NB4 (cell line): Measurements from ENCODE around the gene MC2R.
A peak's percentile ranks its signal among the peaks of the same experiment; 100 is the strongest.

ENCODE experiments used
- DNase-seq: peaks from one replicate; pipeline ENCODE4 v3.0.0; 2010; ENCODE audit warnings: low read depth
- H3K4me3 ChIP-seq: one replicate; pipeline ENCODE4 v1.5.1; 2011; ENCODE audit warnings: mild to moderate bottlenecking, low read depth, low read length, moderate library complexity
- MYC ChIP-seq: IDR thresholded peaks from 2 replicates; pipeline ENCODE4 v1.6.1; 2011; ENCODE audit warnings: low read depth, low read length
- POLR2A ChIP-seq: IDR thresholded peaks from 2 replicates; pipeline ENCODE4 v1.6.1; 2011; ENCODE audit warnings: mild to moderate bottlenecking; ENCODE audit not compliant: insufficient read length; ENCODE audit errors: extremely low read depth
- TF ChIP-seq, protein P1 (sequence below): IDR thresholded peaks from one replicate; pipeline ENCODE4 v1.5.1; 2012; ENCODE audit warnings: low read depth, low read length
- TF ChIP-seq, protein P2 (sequence below): IDR thresholded peaks from 2 replicates; pipeline ENCODE4 v1.6.1; 2011; ENCODE audit warnings: low read depth, low read length

MC2R gene

GRCh38 chr18:13900633-13901032 lies 14.7 kb downstream of the MC2R start:
- no peak overlapping the region for H3K4me3 ChIP-seq
- TF ChIP-seq MYC (no peak), POLR2A (no peak)
- TF ChIP-seq, protein P1, sequence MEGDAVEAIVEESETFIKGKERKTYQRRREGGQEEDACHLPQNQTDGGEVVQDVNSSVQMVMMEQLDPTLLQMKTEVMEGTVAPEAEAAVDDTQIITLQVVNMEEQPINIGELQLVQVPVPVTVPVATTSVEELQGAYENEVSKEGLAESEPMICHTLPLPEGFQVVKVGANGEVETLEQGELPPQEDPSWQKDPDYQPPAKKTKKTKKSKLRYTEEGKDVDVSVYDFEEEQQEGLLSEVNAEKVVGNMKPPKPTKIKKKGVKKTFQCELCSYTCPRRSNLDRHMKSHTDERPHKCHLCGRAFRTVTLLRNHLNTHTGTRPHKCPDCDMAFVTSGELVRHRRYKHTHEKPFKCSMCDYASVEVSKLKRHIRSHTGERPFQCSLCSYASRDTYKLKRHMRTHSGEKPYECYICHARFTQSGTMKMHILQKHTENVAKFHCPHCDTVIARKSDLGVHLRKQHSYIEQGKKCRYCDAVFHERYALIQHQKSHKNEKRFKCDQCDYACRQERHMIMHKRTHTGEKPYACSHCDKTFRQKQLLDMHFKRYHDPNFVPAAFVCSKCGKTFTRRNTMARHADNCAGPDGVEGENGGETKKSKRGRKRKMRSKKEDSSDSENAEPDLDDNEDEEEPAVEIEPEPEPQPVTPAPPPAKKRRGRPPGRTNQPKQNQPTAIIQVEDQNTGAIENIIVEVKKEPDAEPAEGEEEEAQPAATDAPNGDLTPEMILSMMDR = no peak
- TF ChIP-seq, protein P2, sequence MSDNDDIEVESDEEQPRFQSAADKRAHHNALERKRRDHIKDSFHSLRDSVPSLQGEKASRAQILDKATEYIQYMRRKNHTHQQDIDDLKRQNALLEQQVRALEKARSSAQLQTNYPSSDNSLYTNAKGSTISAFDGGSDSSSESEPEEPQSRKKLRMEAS = no peak
- DNase-seq = no peak

GRCh38 chr18:13895505-13896033 lies 19.8 kb downstream of the MC2R start:
- no peak for DNase-seq
- no peak overlapping the region for H3K4me3 ChIP-seq
- TF ChIP-seq POLR2A (no peak), MYC (no peak)
- TF ChIP-seq, protein P1 = no peak
- TF ChIP-seq, protein P2 = no peak

- DNase-seq = no peak
- no peak for TF ChIP-seq POLR2A
- TF ChIP-seq, protein P1 = no peak
- TF ChIP-seq, protein P2 = no peak
- no peak for TF ChIP-seq MYC
Measured at GRCh38 chr18:13894531-13894930, 20.8 kb downstream of the MC2R start.

DNA sequence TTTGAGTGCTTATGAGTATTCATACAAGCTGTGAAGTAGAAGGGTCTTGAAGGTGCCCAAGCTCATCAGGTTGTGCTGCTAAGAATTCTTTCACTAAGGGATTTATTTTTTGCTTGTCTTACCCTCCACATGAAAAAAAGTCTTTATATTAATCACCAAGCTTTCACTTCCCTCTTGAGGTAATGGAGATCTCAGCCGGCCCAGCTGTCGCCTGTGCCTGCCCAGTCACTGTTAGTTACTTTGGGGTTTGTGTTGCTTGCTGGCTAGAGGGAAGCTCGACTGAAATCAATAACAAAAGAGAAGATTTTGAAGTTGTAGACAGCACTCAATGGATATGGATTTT lies 21.9 kb downstream of the MC2R start:
- TF ChIP-seq, protein P2 = no peak
- TF ChIP-seq MYC = no peak
- TF ChIP-seq, protein P1 = no peak
- TF ChIP-seq POLR2A = no peak
- H3K4me3 ChIP-seq = no peak overlapping the region
- DNase-seq = peak; percentile 6

More at GRCh38 chr18:13894531-13894930, 20.8 kb downstream of the MC2R start:
- H3K4me3 ChIP-seq = no peak overlapping the region

- no peak for DNase-seq
- TF ChIP-seq, protein P2 = no peak
- TF ChIP-seq, protein P1 = no peak
- no peak for TF ChIP-seq POLR2A
- no peak for TF ChIP-seq MYC
- no peak overlapping the region for H3K4me3 ChIP-seq
Measured at GRCh38 chr18:13892098-13892497, 23.2 kb downstream of the MC2R start.
